Adrenal gland (tissue), 5 donors: ENCODE results near the gene RPRM.
"Not testable (repeated sequence)": the region's sequence is repeated elsewhere in the genome, so short reads cannot be mapped to it uniquely, and the experiment has no call there.

Experiments
- POLR2A ChIP-seq, 2 donors: fragments of 450-650 bp; IDR thresholded peaks; one replicate each; pipeline ENCODE4 v1.6.1; 2017; ENCODE audit warnings: antibody characterized with exemption in 2 of 2, mild to moderate bottlenecking in 2 of 2, moderate library complexity in 1 of 2
- TF ChIP-seq, protein P1 (sequence below), 6 experiments: fragments of 450-650 bp in 4 of 6; fragments of 200-600 bp in 2 of 6; sonication (generic) in 1 of 6; IDR thresholded peaks; 1 replicate in 5 of 6; 2 replicates in 1 of 6; pipeline versions ENCODE4 v1.5.1 to v1.8.0; 2016 to 2021; ENCODE audit warnings: antibody characterized with exemption in 6 of 6, mild to moderate bottlenecking in 2 of 6, moderate library complexity in 1 of 6
- donor health status: DM: no; HTN: no; CAD: no.

DNA sequence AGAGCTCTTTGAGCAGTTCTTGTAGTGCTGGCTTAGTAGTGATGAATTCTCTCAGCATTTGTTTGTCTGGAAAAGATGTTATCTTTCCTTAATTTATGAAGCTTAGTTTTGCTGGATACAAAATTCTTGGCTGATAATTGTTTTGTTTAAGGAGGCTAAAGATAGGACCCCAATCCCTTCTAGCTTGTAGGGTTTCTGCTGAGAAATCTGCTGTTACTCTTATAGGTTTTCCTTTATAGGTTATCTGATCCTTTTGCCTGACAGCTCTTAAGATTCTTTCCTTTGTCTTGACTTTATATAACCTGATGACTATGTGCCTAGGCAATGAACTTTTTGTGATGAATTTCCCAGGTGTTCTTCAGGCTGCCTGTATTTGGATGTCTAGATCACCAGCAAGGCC lies 27.9 kb upstream of the RPRM start:
- TF ChIP-seq, protein P1, sequence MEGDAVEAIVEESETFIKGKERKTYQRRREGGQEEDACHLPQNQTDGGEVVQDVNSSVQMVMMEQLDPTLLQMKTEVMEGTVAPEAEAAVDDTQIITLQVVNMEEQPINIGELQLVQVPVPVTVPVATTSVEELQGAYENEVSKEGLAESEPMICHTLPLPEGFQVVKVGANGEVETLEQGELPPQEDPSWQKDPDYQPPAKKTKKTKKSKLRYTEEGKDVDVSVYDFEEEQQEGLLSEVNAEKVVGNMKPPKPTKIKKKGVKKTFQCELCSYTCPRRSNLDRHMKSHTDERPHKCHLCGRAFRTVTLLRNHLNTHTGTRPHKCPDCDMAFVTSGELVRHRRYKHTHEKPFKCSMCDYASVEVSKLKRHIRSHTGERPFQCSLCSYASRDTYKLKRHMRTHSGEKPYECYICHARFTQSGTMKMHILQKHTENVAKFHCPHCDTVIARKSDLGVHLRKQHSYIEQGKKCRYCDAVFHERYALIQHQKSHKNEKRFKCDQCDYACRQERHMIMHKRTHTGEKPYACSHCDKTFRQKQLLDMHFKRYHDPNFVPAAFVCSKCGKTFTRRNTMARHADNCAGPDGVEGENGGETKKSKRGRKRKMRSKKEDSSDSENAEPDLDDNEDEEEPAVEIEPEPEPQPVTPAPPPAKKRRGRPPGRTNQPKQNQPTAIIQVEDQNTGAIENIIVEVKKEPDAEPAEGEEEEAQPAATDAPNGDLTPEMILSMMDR (IDR thresholded peaks at IDR 0.05), result not testable (repeated sequence)
- not testable (repeated sequence) for TF ChIP-seq POLR2A (IDR thresholded peaks at IDR 0.05)
